ENCODE measurements around the gene ZNF683. TPM values are rescaled to one million over a fixed set of nuclear protein-coding genes. Genes with fewer than 3 reads are reported as not detected.

The ZNF683 gene
- total and polyA plus RNA-seq, 2 experiments from 2014 or later: not detected

GRCh38 chr1:26375081-26375480 lies 2.5 kb upstream of the ZNF683 start:
- Histone ChIP-seq H3K27ac (ENCODE audit: low read depth) (no peak overlapping the region), H3K79me2 (replicated peaks; ENCODE audit: insufficient read depth) (no peaks in the 10 kb centered on the region), H2AFZ (0 out of 2 replicates have a peak overlapping the region, but pooled peaks have one; percentile 28), H3F3A (replicated peaks; ENCODE audit: low read depth) (no peaks in the 10 kb centered on the region), H3K4me2 (no peak overlapping the region), H3K36me3 (ENCODE audit: insufficient read depth) (no peaks in the 10 kb centered on the region), H3K4me1 (ENCODE audit: insufficient read depth) (peaks cover 10% of the 10 kb centered on the region; the same call in 1 of the 2 replicates), H3K27me3 (ENCODE audit: insufficient read depth) (no peaks in the 10 kb centered on the region), H3K9me2 (ENCODE audit: insufficient read depth) (no peaks in the 10 kb centered on the region), H4K20me1 (replicated peaks; ENCODE audit: insufficient read depth) (no peaks in the 10 kb centered on the region), H3K4me3 (no peak overlapping the region)
- Mint-ChIP-seq H3K27ac (no peak overlapping the region), H3K27me3 (ENCODE audit: insufficient read depth, low read depth, poor library complexity) (peaks cover 6% of the 10 kb centered on the region), H3K36me3 (ENCODE audit: low read depth) (no peaks in the 10 kb centered on the region), H3K4me3 (no peak overlapping the region), H3K9me3 (no peaks in the 10 kb centered on the region), H3K4me1 (peaks cover 19% of the 10 kb centered on the region)
- TF ChIP-seq ZNF331 (CRISPR knock-in tag; IDR thresholded peaks at IDR 0.05; ENCODE audit: low read depth): no peak
- no peak for TF ChIP-seq EZH2phosphoT487 (IDR thresholded peaks at IDR 0.05; ENCODE audit: unreplicated experiment)
- TF ChIP-seq EZH2 (IDR thresholded peaks at IDR 0.05; ENCODE audit: low read depth, unreplicated experiment): no peak
- TF ChIP-seq CREB1 (CRISPR knock-in tag; IDR thresholded peaks at IDR 0.05; ENCODE audit: low read depth): no peak
- no peak for TF ChIP-seq STAT1 (IDR thresholded peaks at IDR 0.05; ENCODE audit: unreplicated experiment)
- no peak for TF ChIP-seq ETS1 (IDR thresholded peaks at IDR 0.05)
- TF ChIP-seq POLR2AphosphoS5 (IDR thresholded peaks at IDR 0.05; ENCODE audit: low read depth): no peak
- TF ChIP-seq CTCF (conservative IDR thresholded peaks at IDR 0.05; ENCODE audit: low read depth in 2 of 2): no peak
- no peak for TF ChIP-seq ZNF114 (CRISPR knock-in tag; IDR thresholded peaks at IDR 0.05)
- TF ChIP-seq JUNB (IDR thresholded peaks at IDR 0.05; ENCODE audit: unreplicated experiment): no peak
- no peak for TF ChIP-seq ZNF462 (CRISPR knock-in tag; IDR thresholded peaks at IDR 0.05)
- no peak for TF ChIP-seq NANOG (IDR thresholded peaks at IDR 0.05; ENCODE audit: borderline replicate concordance)
- TF ChIP-seq REST (IDR thresholded peaks at IDR 0.05; ENCODE audit: unreplicated experiment): no peak
- DNase-seq (ENCODE audit: low spot score) (no peak), ATAC-seq (no peak)
